H9 (cell line): ENCODE results near the gene PLCB1. TPM values are rescaled to one million over a fixed set of nuclear protein-coding genes. Genes with fewer than 3 reads are reported as not detected.

ENCODE experiments used
- DNase-seq: peaks from one replicate; pipeline ENCODE4 v3.0.0-alpha.2; 2017
- H2AFZ ChIP-seq: one replicate; pipeline ENCODE4 v1.6.1; 2013; ENCODE audit warnings: mild to moderate bottlenecking, low read length, control low read depth, moderate library complexity
- H2AK5ac ChIP-seq: 2 replicates; pipeline ENCODE4 v1.6.1; 2013; ENCODE audit warnings: low read length, control low read depth, mixed read lengths; ENCODE audit not compliant: insufficient read length
- H2BK120ac ChIP-seq: one replicate; pipeline ENCODE4 v1.6.1; 2013; ENCODE audit warnings: low read depth, mild to moderate bottlenecking, low read length, control low read depth, inconsistent platforms; ENCODE audit not compliant: poor library complexity, severe bottlenecking
- H2BK12ac ChIP-seq: 2 replicates; pipeline ENCODE4 v1.6.1; 2013; ENCODE audit warnings: low read length, control low read depth, mixed read lengths, low read depth; ENCODE audit not compliant: insufficient read length
- H2BK15ac ChIP-seq: 2 replicates; pipeline ENCODE4 v1.6.1; 2013; ENCODE audit warnings: low read depth, low read length, control low read depth
- H2BK20ac ChIP-seq: one replicate; pipeline ENCODE4 v1.6.1; 2013; ENCODE audit warnings: low read depth, mild to moderate bottlenecking, low read length, control low read depth, inconsistent platforms; ENCODE audit not compliant: poor library complexity, severe bottlenecking
- H2BK5ac ChIP-seq: 2 replicates; pipeline ENCODE4 v1.6.1; 2013; ENCODE audit warnings: low read length, control low read depth, mixed read lengths; ENCODE audit not compliant: insufficient read length
- H3K14ac ChIP-seq: 2 replicates; pipeline ENCODE4 v1.6.1; 2013; ENCODE audit warnings: low read length, control low read depth; ENCODE audit not compliant: insufficient read depth
- H3K18ac ChIP-seq: 2 replicates; pipeline ENCODE4 v1.6.1; 2013; ENCODE audit warnings: low read depth, mild to moderate bottlenecking, mixed read lengths, low read length, control low read depth; ENCODE audit not compliant: insufficient read length
- H3K23ac ChIP-seq: 2 replicates; pipeline ENCODE4 v1.6.1; 2013; ENCODE audit warnings: low read length, control low read depth, mixed read lengths, low read depth; ENCODE audit not compliant: insufficient read length
- H3K23me2 ChIP-seq: 2 replicates; pipeline ENCODE4 v1.6.1; 2013; ENCODE audit warnings: low read depth, mild to moderate bottlenecking, mixed read lengths, low read length, control low read depth; ENCODE audit not compliant: insufficient read length, poor library complexity, severe bottlenecking
- H3K27ac ChIP-seq: 2 replicates; pipeline ENCODE4 v1.5.1; 2013; ENCODE audit warnings: low read length, control low read depth, mixed read lengths, low read depth; ENCODE audit not compliant: insufficient read length
- H3K27me3 ChIP-seq: 2 replicates; pipeline ENCODE4 v1.6.1; 2013; ENCODE audit warnings: low read length, control low read depth, inconsistent platforms; ENCODE audit not compliant: insufficient read depth
- H3K4ac ChIP-seq: 2 replicates; pipeline ENCODE4 v1.6.1; 2013; ENCODE audit warnings: low read depth, mild to moderate bottlenecking, control low read depth, inconsistent platforms, low read length, moderate library complexity
- H3K4me1 ChIP-seq: 2 replicates; pipeline ENCODE4 v1.6.1; 2013; ENCODE audit warnings: low read length, control low read depth, inconsistent platforms; ENCODE audit not compliant: insufficient read depth
- H3K4me2 ChIP-seq: 2 replicates; pipeline ENCODE4 v1.6.1; 2013; ENCODE audit warnings: low read length, control low read depth, mixed read lengths; ENCODE audit not compliant: insufficient read length, insufficient read depth
- H3K56ac ChIP-seq: 2 replicates; pipeline ENCODE4 v1.6.1; 2013; ENCODE audit warnings: low read depth, mild to moderate bottlenecking, mixed read lengths, low read length, control low read depth; ENCODE audit not compliant: insufficient read length
- H3K79me1 ChIP-seq: 2 replicates; pipeline ENCODE4 v1.6.1; 2013; ENCODE audit warnings: low read depth, mild to moderate bottlenecking, moderate library complexity, low read length, control low read depth, inconsistent platforms; ENCODE audit not compliant: insufficient read depth, poor library complexity, severe bottlenecking
- H3K79me2 ChIP-seq: 2 replicates; pipeline ENCODE4 v1.6.1; 2013; ENCODE audit warnings: low read length, control low read depth, inconsistent platforms; ENCODE audit not compliant: insufficient read depth
- H3K9ac ChIP-seq: 2 replicates; pipeline ENCODE4 v1.6.1; 2013; ENCODE audit warnings: low read length, control low read depth, mixed read lengths; ENCODE audit not compliant: insufficient read length; ENCODE audit errors: extremely low read depth
- H3K9me3 ChIP-seq: one replicate; pipeline ENCODE4 v1.6.1; 2013; ENCODE audit warnings: low read depth, low read length, inconsistent platforms; ENCODE audit not compliant: control insufficient read depth
- H3T11ph ChIP-seq: one replicate; pipeline ENCODE4 v1.6.1; 2013; ENCODE audit warnings: mild to moderate bottlenecking, low read length, control low read depth, inconsistent platforms
- H4K20me1 ChIP-seq: one replicate; pipeline ENCODE4 v1.6.1; 2013; ENCODE audit not compliant: control insufficient read depth, insufficient read length, insufficient read depth
- H4K5ac ChIP-seq: 2 replicates; pipeline ENCODE4 v1.6.1; 2013; ENCODE audit warnings: low read depth, mild to moderate bottlenecking, mixed read lengths, low read length, control low read depth; ENCODE audit not compliant: insufficient read length
- H4K8ac ChIP-seq: replicated peaks from 2 replicates; pipeline ENCODE4 v1.6.1; 2013; ENCODE audit warnings: low read length, control low read depth, mixed read lengths, low read depth; ENCODE audit not compliant: insufficient read length
- H4K91ac ChIP-seq: 2 replicates; pipeline ENCODE4 v1.6.1; 2013; ENCODE audit warnings: low read depth, mild to moderate bottlenecking, moderate library complexity, mixed read lengths, low read length, control low read depth; ENCODE audit not compliant: insufficient read length
- H3K27ac Mint-ChIP-seq, 3 experiments: 2 replicates in 2 of 3; 3 replicates in 1 of 3; pipeline ENCODE4 v1.8.0; 2020 to 2021; ENCODE audit warnings: mixed read lengths in 3 of 3, mild to moderate bottlenecking in 1 of 3, moderate library complexity in 1 of 3
- H3K27me3 Mint-ChIP-seq: 2 replicates; pipeline ENCODE4 v1.8.0; 2021; ENCODE audit warnings: low read depth, mild to moderate bottlenecking, moderate library complexity, mixed read lengths
- H3K36me3 Mint-ChIP-seq, 3 experiments: 2 replicates in 2 of 3; 3 replicates in 1 of 3; pipeline ENCODE4 v1.8.0; 2020 to 2021; ENCODE audit warnings: low read depth in 3 of 3, mixed read lengths in 3 of 3; ENCODE audit not compliant: insufficient read depth in 1 of 3
- H3K4me1 Mint-ChIP-seq, 2 experiments: 2 replicates each; pipeline ENCODE4 v1.8.0; 2020; ENCODE audit warnings: mixed read lengths in 2 of 2
- H3K4me3 Mint-ChIP-seq, 2 experiments: 2 replicates in 1 of 2; 3 replicates in 1 of 2; pipeline ENCODE4 v1.8.0; 2020 to 2021; ENCODE audit warnings: mild to moderate bottlenecking in 2 of 2, mixed read lengths in 2 of 2, moderate library complexity in 1 of 2
- H3K9me3 Mint-ChIP-seq, 2 experiments: 2 replicates in 1 of 2; 3 replicates in 1 of 2; pipeline ENCODE4 v1.8.0; 2020; ENCODE audit warnings: mild to moderate bottlenecking in 2 of 2, mixed read lengths in 2 of 2, moderate library complexity in 1 of 2
- CTCF ChIP-seq: fragments of 200-600 bp; sonication (generic); conservative IDR thresholded peaks from 3 replicates; pipeline ENCODE4 v1.8.0; 2021; ENCODE audit warnings: antibody characterized with exemption, mild to moderate bottlenecking
- total RNA-seq: library from RNA; stranded (reverse); gene quantifications from 2 replicates; pipeline ENCODE4 v1.2.1, GENCODE V29; 2021

The PLCB1 gene
- total RNA-seq, 1 experiment from 2014 or later = 11.5 TPM

DNA sequence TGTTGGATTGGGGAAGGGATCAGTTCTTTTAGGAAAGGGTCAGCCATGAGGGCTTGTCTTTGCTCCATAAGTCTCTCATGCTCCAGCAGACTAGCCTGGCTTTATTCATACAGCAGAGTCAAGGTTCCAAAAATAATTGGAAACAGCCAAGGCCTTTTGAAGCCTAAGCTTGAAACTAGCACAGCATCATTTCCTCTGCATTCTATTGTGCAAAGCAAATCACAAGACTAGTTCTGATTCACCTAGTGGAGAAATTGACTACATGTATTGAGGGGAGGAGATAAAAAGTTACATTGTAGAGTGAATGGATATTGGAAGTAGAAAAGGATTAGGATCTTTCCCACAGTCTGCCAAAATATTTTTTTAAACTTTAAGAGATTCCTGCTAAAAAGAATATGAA, 777.5 kb downstream of the PLCB1 start:
- H3K27me3 Mint-ChIP-seq = no peaks in the 10 kb centered on the region
- Histone ChIP-seq H2AFZ (no peak overlapping the region), H3K27ac (no peak overlapping the region), H2BK15ac (no peak overlapping the region), H3T11ph (no peak overlapping the region), H3K9ac (no peak overlapping the region), H3K4me1 (0 out of 2 replicates have a peak, but pooled peaks cover 2% of the 10 kb centered on the region), H2BK20ac (no peak overlapping the region), H3K4me2 (no peak overlapping the region), H2AK5ac (no peak overlapping the region), H3K4ac (no peak overlapping the region), H4K8ac (no peak overlapping the region), H3K23me2 (no peaks in the 10 kb centered on the region), H2BK12ac (no peak overlapping the region), H3K27me3 (no peaks in the 10 kb centered on the region), H4K20me1 (no peaks in the 10 kb centered on the region), H3K9me3 (no peaks in the 10 kb centered on the region), H4K5ac (no peak overlapping the region), H3K14ac (no peak overlapping the region), H3K18ac (no peak overlapping the region), H3K79me2 (no peaks in the 10 kb centered on the region), H3K23ac (no peak overlapping the region), H2BK120ac (no peak overlapping the region), H3K79me1 (no peaks in the 10 kb centered on the region), H3K56ac (no peak overlapping the region), H2BK5ac (no peak overlapping the region), H4K91ac (no peak overlapping the region)
- H3K27ac Mint-ChIP-seq = no peak overlapping the region
- H3K9me3 Mint-ChIP-seq = no peaks in the 10 kb centered on the region; a peak in 3 of 5 replicates
- H3K4me3 Mint-ChIP-seq = no peak overlapping the region
- DNase-seq = no peak
- peaks cover 17% of the 10 kb centered on the region in 2 experiments for H3K4me1 Mint-ChIP-seq
- 0 out of 7 replicates have a peak, but pooled peaks cover 0 to under 1% (median 0%) of the 10 kb centered on the region in 3 experiments for H3K36me3 Mint-ChIP-seq
- TF ChIP-seq CTCF = no peak
